K562 (cell line): ENCODE measurements around the gene LRRC39. TPM values are rescaled to one million over a fixed set of nuclear protein-coding genes. Genes with fewer than 3 reads are reported as not detected.

ENCODE experiments used
- CUX1 ChIP-seq: fragments of 200-800 bp; sonication (Bioruptor generic); IDR thresholded peaks from 2 replicates; pipeline ENCODE4 v1.6.1; 2016; ENCODE audit warnings: missing genetic modification characterization, missing compliant biosample characterization
- DIDO1 ChIP-seq: fragments of 450-650 bp; IDR thresholded peaks from 2 replicates; pipeline ENCODE4 v1.6.1; 2016; ENCODE audit warnings: low read depth, missing biosample characterization, missing genetic modification characterization
- FOXA3 ChIP-seq, 2 experiments: fragments of 450-650 bp in 1 of 2; sonication (generic) in 1 of 2; formaldehyde crosslinking; IDR thresholded peaks in 1 of 2; conservative IDR thresholded peaks in 1 of 2; 2 replicates each; pipeline versions ENCODE4 v1.4.0 to v1.8.0; 2020 to 2022; ENCODE audit warnings: mild to moderate bottlenecking in 2 of 2, missing genetic modification reagents in 1 of 2
- ILK ChIP-seq: fragments of 450-650 bp; IDR thresholded peaks from 2 replicates; pipeline ENCODE4 v1.6.1; 2016; ENCODE audit warnings: missing genetic modification characterization, low read depth, mild to moderate bottlenecking, missing compliant biosample characterization, moderate library complexity, borderline replicate concordance
- MAFK ChIP-seq: IDR thresholded peaks from 2 replicates; pipeline ENCODE4 v1.6.1; 2011; ENCODE audit warnings: low read length, improper control_type of control experiment
- MECOM ChIP-seq: fragments of 250-450 bp; sonication (Bioruptor Pico); IDR thresholded peaks from 2 replicates; pipeline ENCODE4 v1.8.0; 2022; ENCODE audit warnings: inconsistent platforms
- PML ChIP-seq: IDR thresholded peaks from 2 replicates; pipeline ENCODE4 v1.6.1; 2012; ENCODE audit warnings: low read length, inconsistent platforms
- PYGO2 ChIP-seq: fragments of 450-650 bp; IDR thresholded peaks from 2 replicates; pipeline ENCODE4 v1.6.1; 2016; ENCODE audit warnings: mild to moderate bottlenecking, missing genetic modification characterization, moderate library complexity, missing compliant biosample characterization
- SREBF2 ChIP-seq: sonication (generic); formaldehyde crosslinking; IDR thresholded peaks from 2 replicates; pipeline ENCODE4 v1.4.0; 2020; ENCODE audit warnings: mild to moderate bottlenecking, missing genetic modification reagents
- SRSF9 ChIP-seq: fragments of 200-400 bp; formaldehyde crosslinking; IDR thresholded peaks from 2 replicates; pipeline ENCODE4 v1.6.1; 2017; ENCODE audit warnings: low read depth, low read length, borderline replicate concordance
- ZNF217 ChIP-seq: sonication (generic); formaldehyde crosslinking; IDR thresholded peaks from 2 replicates; pipeline ENCODE4 v1.8.0; 2022; ENCODE audit warnings: mild to moderate bottlenecking, missing genetic modification reagents
- polyA plus RNA-seq, 8 experiments: library from polyadenylated mRNA; depleted of rRNA in 4 of 8; stranded (reverse) in 5 of 8; unstranded in 3 of 8; fragments of >200 nt; fragmentation: Nextera tagmentation in 2 of 8; fragmentation: Illumina TruSeq in 1 of 8; extraction: Ambion mirVana in 2 of 8; extraction: Trizol in 1 of 8; gene quantifications; 2 replicates each; pipeline versions ENCODE4 v1.2.1 to v1.2.3, GENCODE V29; 2011 to 2014; ENCODE audit warnings: inconsistent platforms in 1 of 8, missing spikeins in 1 of 8
- total RNA-seq, 7 experiments: library from RNA; depleted of rRNA in 6 of 7; stranded (reverse); fragments of >200 nt in 6 of 7; fragmentation: Illumina TruSeq in 2 of 7; extraction: Trizol in 2 of 7; gene quantifications; 2 replicates each; pipeline versions ENCODE4 v1.2.1 to v1.2.3, GENCODE V29; 2011 to 2021; ENCODE audit warnings: low replicate concordance in 1 of 7
- TF ChIP-seq, protein P1 (sequence below): sonication (generic); formaldehyde crosslinking; IDR thresholded peaks from 2 replicates; pipeline ENCODE4 v1.8.1; 2022; ENCODE audit warnings: missing genetic modification reagents

Gene LRRC39
- total and polyA plus RNA-seq, 9 of the 15 experiments (the other 6 are each of a cell fraction or from before 2014, with no cell fraction given): 1.00 to 3.1 (median 1.3) TPM

- TF ChIP-seq CUX1 (CRISPR knock-in tag) (no peak), SRSF9 (no peak), MECOM (CRISPR knock-in tag) (no peak), FOXA3 (CRISPR knock-in tag; conservative IDR thresholded peaks at IDR 0.05 in 1 of 2, IDR thresholded peaks at IDR 0.05 in 1 of 2) (no peak), SREBF2 (CRISPR knock-in tag) (no peak), ZNF217 (CRISPR knock-in tag) (no peak), DIDO1 (tag) (no peak), MAFK (no peak), PML (no peak), PYGO2 (tag) (no peak), ILK (no peak)
- TF ChIP-seq, protein P1, sequence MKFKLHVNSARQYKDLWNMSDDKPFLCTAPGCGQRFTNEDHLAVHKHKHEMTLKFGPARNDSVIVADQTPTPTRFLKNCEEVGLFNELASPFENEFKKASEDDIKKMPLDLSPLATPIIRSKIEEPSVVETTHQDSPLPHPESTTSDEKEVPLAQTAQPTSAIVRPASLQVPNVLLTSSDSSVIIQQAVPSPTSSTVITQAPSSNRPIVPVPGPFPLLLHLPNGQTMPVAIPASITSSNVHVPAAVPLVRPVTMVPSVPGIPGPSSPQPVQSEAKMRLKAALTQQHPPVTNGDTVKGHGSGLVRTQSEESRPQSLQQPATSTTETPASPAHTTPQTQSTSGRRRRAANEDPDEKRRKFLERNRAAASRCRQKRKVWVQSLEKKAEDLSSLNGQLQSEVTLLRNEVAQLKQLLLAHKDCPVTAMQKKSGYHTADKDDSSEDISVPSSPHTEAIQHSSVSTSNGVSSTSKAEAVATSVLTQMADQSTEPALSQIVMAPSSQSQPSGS (CRISPR knock-in tag): no peak
Measured at GRCh38 chr1:100188617-100189016, 10.6 kb upstream of the LRRC39 start (continued).
